ENCODE data around the gene HRH1. TPM values are rescaled to one million over a fixed set of nuclear protein-coding genes. Genes with fewer than 3 reads are reported as not detected.

The HRH1 gene
- total RNA-seq, 1 donor from 2014 or later: 2.6 TPM

DNA sequence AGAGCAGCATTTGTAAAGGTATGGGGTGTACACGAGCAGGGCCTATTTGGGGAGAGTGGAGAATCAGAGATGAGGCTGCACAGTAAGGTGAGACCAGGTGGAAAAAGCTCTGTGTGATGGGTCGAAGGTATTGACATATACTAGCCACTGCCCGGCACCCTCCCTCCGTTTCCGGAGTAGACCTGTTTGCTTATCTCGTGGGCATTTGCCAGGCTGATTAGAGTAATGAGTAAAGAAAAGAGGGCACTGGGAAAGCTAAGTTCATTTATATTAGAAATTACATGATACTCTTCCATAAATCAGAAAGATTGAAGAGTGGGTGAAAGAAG, 71.7 kb downstream of the HRH1 start:
- Histone ChIP-seq H3K4me3 (ENCODE audit: low read depth, low read length) (peak overlapping the region; percentile 28), H3K36me3 (ENCODE audit: control insufficient read depth, insufficient read depth, low read length) (peaks cover 2% of the 10 kb centered on the region), H3K27me3 (ENCODE audit: control insufficient read depth, insufficient read depth, low read length) (no peaks in the 10 kb centered on the region)
- FAIRE-seq (no peak), DNase-seq (ENCODE audit: low read depth) (no peak)
- no peak for TF ChIP-seq CTCF (IDR thresholded peaks at IDR 0.05; ENCODE audit: insufficient read depth, low read length, severe bottlenecking)

DNA sequence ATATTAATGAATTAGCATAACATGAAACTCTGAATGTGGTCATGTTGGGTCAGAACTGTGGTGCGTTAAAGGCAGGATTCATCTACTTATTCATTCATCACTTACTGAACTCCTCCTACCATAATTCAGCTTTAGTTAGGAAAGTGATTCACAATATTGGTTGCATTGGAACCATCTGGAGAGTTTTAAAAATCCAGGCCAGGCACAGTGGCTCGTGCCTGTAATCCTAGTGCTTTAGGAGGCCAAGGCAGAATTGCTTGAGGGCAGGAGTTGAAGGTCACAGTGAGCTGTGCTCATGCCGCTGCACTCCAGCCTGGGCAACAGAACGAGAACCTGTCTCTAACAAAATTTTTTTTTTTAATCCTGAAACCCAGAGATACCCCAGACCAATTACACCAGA, 73.7 kb downstream of the HRH1 start:
- peaks cover 2% of the 10 kb centered on the region for H3K36me3 ChIP-seq (ENCODE audit: control insufficient read depth, insufficient read depth, low read length)

GRCh38 chr3:11230125-11230524, 75.8 kb downstream of the HRH1 start:
- DNase-seq (ENCODE audit: low read depth) (peak; percentile 81), FAIRE-seq (no peak)
- Histone ChIP-seq H3K36me3 (ENCODE audit: control insufficient read depth, insufficient read depth, low read length) (peaks cover 2% of the 10 kb centered on the region), H3K4me3 (ENCODE audit: low read depth, low read length) (no peak overlapping the region), H3K27me3 (ENCODE audit: control insufficient read depth, insufficient read depth, low read length) (no peaks in the 10 kb centered on the region)
- TF ChIP-seq CTCF (IDR thresholded peaks at IDR 0.05; ENCODE audit: insufficient read depth, low read length, severe bottlenecking): no peak

More for the DNA sequence above, 73.7 kb downstream of the HRH1 start:
- no peak for TF ChIP-seq CTCF (IDR thresholded peaks at IDR 0.05; ENCODE audit: insufficient read depth, low read length, severe bottlenecking)
- no peak overlapping the region for H3K4me3 ChIP-seq (ENCODE audit: low read depth, low read length)
- FAIRE-seq (no peak), DNase-seq (ENCODE audit: low read depth) (no peak)
- no peaks in the 10 kb centered on the region for H3K27me3 ChIP-seq (ENCODE audit: control insufficient read depth, insufficient read depth, low read length)

- H3K27me3 ChIP-seq (ENCODE audit: control insufficient read depth, insufficient read depth, low read length): no peaks in the 10 kb centered on the region
- H3K4me3 ChIP-seq (ENCODE audit: low read depth, low read length): no peak overlapping the region
- TF ChIP-seq CTCF (IDR thresholded peaks at IDR 0.05; ENCODE audit: insufficient read depth, low read length, severe bottlenecking): no peak
- no peak for DNase-seq (ENCODE audit: low read depth)
- peaks cover 2% of the 10 kb centered on the region for H3K36me3 ChIP-seq (ENCODE audit: control insufficient read depth, insufficient read depth, low read length)
- FAIRE-seq: no peak
These were observed 76.5 kb downstream of the HRH1 start for GRCh38 chr3:11230832-11231231.

DNA sequence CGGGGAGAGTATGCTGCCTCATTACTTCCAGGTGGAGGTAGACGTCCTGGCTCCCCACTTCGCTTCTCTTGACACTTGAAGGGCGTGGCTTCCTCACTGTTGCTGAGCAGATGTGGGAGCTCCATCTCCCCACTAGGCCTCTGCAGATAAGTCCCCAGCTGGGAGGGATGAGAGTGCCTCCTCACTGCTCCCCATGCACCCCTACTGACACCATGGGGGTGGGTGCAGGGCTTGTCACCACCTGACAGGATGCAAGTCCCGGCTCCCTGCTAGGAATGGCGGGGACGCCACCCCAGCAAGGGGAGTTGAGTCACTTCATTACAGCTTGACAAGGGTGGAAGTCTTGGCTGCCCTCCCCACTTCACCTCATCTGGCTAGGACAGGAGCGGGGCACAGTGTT, 81.1 kb downstream of the HRH1 start:
- H3K36me3 ChIP-seq (ENCODE audit: control insufficient read depth, insufficient read depth, low read length): no peaks in the 10 kb centered on the region
- FAIRE-seq (no peak), DNase-seq (ENCODE audit: low read depth) (no peak)
- no peak overlapping the region for H3K4me3 ChIP-seq (ENCODE audit: low read depth, low read length)
- no peak for TF ChIP-seq CTCF (IDR thresholded peaks at IDR 0.05; ENCODE audit: insufficient read depth, low read length, severe bottlenecking)
- H3K27me3 ChIP-seq (ENCODE audit: control insufficient read depth, insufficient read depth, low read length): no peaks in the 10 kb centered on the region

DNA sequence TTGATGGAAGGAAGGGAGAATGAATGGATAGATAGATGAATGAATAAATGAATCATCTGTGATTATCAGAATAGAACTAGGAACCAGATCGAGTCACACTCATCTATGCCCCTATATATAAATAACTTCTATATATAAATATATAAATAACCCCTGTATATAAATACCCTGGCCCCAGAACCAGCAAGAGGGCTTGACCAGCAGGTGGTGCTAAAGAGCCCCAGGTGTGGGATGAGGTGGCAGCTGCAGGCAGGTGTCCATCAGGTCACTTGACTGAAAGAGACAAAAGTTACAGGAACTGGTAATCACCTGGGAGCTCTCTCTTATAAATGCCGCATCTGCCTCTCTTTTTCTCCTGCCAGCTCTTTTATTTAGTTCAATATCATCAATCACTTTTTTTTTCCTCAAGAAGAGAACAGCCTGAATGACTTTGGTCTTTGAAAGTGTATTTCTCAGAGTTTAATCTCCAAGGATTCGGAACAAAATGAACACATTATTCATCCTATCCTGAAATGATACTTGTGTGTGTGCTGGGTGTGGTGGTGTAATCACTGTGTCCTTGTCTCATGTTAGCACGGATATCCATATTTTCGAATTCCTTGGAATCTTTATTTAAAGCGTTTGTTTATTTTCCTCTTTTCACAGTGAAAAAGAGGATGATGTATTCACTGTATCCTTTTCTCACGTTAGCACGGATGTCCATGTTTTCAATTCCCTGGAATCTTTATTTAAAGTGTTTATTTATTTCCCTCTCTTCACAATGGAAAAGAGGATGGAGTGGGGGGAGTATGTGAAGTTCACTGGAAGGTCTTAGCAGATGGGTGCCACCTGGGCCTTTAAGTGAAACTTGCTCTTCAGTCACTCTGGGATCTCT, 82.5 kb downstream of the HRH1 start:
- peak; percentile 74 for DNase-seq (ENCODE audit: low read depth)
- peak; percentile 76 for TF ChIP-seq CTCF (IDR thresholded peaks at IDR 0.05; ENCODE audit: insufficient read depth, low read length, severe bottlenecking)
- Histone ChIP-seq H3K4me3 (ENCODE audit: low read depth, low read length) (no peak overlapping the region), H3K36me3 (ENCODE audit: control insufficient read depth, insufficient read depth, low read length) (no peaks in the 10 kb centered on the region), H3K27me3 (ENCODE audit: control insufficient read depth, insufficient read depth, low read length) (no peaks in the 10 kb centered on the region)
- FAIRE-seq: no peak
